LoVo (cell line): Measurements from ENCODE around the gene PCDH9.

ENCODE experiments used
- DNase-seq: peaks from one replicate; pipeline ENCODE4 v3.0.0-alpha.2; 2016; ENCODE audit warnings: low spot score

PCDH9 gene

GRCh38 chr13:66377569-66377968, 852.6 kb downstream of the PCDH9 start:
- no peak for DNase-seq

- no peak for DNase-seq
Measured at GRCh38 chr13:66375756-66376155, 854.4 kb downstream of the PCDH9 start.

- DNase-seq, result no peak
Measured at GRCh38 chr13:66369666-66370065, 860.5 kb downstream of the PCDH9 start.

- DNase-seq, result no peak
Measured at GRCh38 chr13:66367356-66367755, 862.8 kb downstream of the PCDH9 start.

- no peak for DNase-seq
Measured at GRCh38 chr13:66365101-66365500, 865.0 kb downstream of the PCDH9 start.

GRCh38 chr13:66364346-66364745, 865.8 kb downstream of the PCDH9 start:
- no peak for DNase-seq

GRCh38 chr13:66362485-66362884, 867.7 kb downstream of the PCDH9 start:
- no peak for DNase-seq

GRCh38 chr13:66359910-66360552, 870.1 kb downstream of the PCDH9 start:
- no peak for DNase-seq

GRCh38 chr13:66359393-66359792, 870.7 kb downstream of the PCDH9 start:
- no peak for DNase-seq

GRCh38 chr13:66358564-66358963, 871.6 kb downstream of the PCDH9 start:
- DNase-seq, result no peak

- no peak for DNase-seq
Measured at GRCh38 chr13:66357463-66357862, 872.7 kb downstream of the PCDH9 start.

GRCh38 chr13:66354879-66355751, 875.0 kb downstream of the PCDH9 start:
- DNase-seq, result no peak

- DNase-seq, result no peak
Measured at GRCh38 chr13:66353664-66354063, 876.5 kb downstream of the PCDH9 start.

GRCh38 chr13:66349966-66350365, 880.2 kb downstream of the PCDH9 start:
- no peak for DNase-seq

GRCh38 chr13:66348745-66349690, 881.1 kb downstream of the PCDH9 start:
- no peak for DNase-seq

- no peak for DNase-seq
Measured at GRCh38 chr13:66347486-66348117, 882.5 kb downstream of the PCDH9 start.

- DNase-seq, result no peak
Measured at GRCh38 chr13:66345971-66346370, 884.2 kb downstream of the PCDH9 start.

GRCh38 chr13:66345518-66345810, 884.7 kb downstream of the PCDH9 start:
- no peak for DNase-seq

- DNase-seq, result no peak
Measured at GRCh38 chr13:66344805-66345517, 885.2 kb downstream of the PCDH9 start.

GRCh38 chr13:66343224-66343828, 886.8 kb downstream of the PCDH9 start:
- DNase-seq, result no peak
